NCI-H1105 (cell line): ENCODE data around the gene SPATA31E1.

Source experiments
- DNase-seq: peaks from one replicate; lab custom pipeline; 2025; lab: John Stamatoyannopoulos, UW

Gene SPATA31E1

DNA sequence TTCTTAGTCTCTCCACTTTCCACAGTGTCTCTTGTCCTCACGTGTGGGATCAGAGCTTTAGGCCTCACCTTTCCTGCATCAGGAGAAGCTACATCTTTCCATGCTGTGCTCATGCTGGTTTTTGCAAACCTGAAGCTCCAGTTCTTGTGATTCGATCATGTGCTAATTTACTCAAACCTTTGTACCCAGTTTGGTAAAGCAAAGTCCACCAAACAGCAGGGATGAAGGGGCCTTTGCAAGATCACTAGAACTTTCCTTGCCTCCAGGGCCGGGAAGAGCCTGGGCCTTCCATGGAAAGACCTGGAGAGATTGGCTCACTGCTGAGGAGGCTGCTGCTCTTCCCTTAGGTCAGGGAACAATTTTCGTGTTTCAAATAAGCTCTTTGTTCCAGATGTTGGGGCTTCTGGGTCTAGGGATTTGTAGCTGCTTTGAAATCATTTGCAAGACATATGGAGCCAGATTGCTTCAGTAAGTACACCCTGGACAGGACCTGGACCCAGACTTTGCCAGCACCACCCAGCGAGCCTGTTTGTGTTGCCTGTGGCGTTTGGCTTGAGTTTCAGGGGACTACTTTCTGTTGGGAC lies 18.7 kb upstream of the SPATA31E1 start:
- DNase-seq, result no peak

DNA sequence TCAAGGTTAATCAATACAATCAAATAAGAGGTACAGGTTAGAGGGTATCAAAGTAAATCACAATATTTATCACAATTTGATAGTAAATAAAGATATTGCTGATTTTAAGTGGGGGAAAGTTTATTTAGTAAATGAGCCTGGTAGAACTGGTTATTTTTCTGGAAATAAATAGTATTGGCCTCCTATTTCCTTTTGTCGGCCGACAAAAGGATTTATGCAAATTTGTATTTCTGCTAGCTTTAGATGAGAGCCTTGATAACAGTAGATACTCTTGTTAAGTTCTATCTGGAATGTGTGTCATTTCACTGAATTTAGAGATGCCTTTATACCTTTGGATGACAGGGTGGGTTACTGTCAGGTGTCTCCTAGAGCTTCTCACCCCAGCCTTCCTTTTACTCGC lies 17.8 kb upstream of the SPATA31E1 start:
- no peak for DNase-seq

DNA sequence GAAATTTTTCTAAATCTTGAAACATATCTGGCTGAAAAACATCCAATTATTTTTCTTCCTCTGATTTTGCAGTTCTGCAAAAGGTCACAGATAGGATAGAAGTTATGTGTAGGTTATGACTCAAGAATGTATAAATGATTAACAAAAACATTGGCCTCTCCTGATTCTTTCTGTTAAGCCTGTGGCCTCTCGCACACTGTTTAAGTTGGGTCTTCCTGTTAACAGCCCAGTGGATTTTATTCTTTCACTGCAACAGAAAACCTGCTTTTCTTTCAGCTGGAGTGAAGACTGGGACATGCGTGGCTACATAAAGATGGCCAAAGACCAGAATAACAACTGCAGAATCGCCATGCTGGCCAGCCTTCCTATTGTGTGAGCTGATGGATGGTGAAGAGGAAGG lies 17.1 kb upstream of the SPATA31E1 start:
- no peak for DNase-seq

DNA sequence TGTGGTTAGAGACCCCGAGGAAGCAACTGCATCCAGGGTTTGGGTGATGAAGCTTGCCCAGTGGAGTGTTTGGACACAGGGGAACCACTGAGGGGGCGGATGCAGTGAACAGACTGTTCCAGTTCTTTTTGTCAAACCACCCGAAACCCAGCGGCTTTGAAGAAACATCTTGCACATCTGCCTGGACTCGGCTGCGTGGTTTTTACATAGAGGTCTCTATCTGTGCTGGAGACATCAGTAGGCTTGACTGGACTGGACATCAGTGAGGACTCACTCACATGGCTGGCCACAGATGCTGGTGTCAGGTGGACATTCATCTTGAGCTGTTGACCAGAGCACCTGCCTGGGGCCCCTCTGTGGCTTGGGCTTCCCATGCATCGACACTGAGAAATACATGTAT lies 15.3 kb upstream of the SPATA31E1 start:
- no peak for DNase-seq

DNA sequence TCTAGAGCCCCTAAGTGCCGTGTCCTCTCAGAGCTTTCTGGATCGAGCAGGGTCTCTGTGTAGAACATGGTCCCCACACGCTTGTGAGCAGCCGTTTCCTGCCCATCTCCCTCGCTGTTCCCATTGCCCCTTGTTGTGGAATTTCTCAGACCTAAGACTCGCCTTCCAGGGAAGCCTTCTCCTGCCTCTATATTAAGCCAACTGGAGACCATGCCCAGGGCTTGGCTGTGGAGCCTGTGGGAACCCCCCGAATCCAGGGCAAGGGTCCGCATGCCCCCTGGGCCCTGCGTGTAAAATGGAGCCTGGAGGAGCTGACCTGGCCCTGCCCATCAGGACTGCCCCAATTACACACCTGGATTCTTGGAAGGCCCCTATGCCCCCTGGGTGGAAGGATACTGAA lies 14.5 kb upstream of the SPATA31E1 start:
- no peak for DNase-seq

DNA sequence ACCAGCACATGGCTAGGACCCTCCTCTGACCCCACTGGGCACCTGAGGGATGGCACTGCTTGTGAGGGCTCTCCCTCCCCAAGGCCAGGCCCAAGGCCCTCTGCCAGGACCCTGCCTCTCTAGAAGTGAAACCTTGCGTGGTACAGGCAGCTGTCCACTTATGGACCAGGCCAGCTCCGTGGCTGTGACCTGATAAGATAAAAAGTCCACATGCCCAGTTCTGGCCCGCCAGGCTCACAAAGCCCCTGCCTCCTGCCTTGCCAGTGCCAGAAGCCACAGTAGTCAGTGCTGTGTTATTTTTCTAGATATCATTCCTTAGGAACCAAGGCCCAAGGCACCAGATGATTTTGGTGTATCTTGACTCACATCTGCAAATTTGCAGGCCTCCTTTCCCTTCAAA lies 14.0 kb upstream of the SPATA31E1 start:
- DNase-seq, result no peak

DNA sequence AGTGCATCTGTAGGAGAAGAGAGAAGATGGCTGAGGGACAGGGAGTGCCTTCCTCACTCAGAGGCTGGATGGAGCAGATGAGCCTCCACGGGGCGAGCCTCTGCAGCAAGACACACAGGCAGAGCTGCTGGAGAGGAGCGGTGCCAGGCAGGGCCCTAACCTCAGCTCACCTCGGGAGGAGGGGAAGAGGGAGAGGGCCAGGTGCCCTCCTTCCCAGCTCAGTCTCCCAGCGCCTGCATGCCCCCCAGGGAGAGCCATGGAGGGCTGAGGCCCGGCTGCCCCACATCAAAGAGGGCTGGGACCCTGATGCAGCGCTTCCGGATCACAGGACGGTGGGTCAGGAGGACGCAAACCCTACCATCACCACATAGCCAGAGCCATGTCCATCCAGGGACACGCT lies 13.6 kb upstream of the SPATA31E1 start:
- no peak for DNase-seq

DNA sequence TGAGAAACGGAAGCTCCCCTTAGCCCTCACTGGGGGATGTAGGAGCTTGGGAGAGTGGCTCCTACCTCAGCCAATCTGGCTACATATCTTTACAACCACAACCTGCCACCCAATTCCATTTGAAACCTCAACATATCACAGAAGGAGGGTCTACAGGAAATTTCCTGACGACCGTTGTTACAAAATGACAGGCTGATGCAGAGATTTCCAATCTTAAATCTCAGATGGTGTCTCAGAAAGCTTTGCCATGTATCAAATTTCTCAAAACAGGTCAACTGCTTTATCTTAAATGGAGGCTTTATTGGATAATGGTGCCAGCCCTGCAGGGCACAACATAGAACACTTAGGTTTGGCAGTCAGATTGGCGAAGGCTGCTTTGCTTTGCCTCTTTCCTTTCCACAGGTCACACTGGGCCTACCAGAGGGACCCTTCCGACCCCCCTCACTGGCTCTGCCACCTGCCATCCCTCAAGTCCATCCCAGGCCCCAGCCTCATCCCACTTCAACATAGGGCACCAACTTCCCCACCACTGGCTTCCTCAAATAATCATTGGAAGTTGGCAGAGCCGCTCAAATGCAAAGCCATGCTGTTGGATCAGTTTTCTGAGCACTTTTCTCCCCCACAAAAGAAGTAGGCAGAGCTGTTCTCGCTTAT lies 11.1 kb upstream of the SPATA31E1 start:
- no peak for DNase-seq

DNA sequence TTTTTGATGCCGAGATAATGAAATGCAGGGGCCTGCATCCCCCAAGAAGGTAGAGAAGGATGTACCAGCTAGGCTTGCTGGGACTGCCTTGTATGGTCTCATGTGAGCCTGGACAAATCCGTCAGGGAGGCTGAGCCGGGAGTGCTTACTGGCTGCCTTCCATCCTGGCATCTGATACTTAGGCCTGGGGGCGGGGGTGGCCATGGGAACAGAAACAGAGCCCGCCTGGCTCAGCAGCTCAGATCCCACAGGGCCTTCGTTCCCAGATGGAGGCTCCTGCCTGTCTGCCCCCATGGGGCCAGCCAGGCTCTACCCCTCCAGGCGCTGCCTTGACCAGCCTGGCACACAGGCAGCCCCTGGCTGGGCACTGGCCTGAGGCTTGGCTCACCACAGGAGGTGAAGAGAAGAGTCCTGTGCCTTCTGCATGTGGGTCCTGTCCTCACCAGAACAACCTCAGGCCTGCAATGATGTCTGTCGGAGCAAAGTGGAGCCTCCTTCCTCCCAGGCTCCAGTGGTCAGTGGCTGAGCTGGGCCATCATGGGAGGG lies 10.5 kb upstream of the SPATA31E1 start:
- no peak for DNase-seq

DNA sequence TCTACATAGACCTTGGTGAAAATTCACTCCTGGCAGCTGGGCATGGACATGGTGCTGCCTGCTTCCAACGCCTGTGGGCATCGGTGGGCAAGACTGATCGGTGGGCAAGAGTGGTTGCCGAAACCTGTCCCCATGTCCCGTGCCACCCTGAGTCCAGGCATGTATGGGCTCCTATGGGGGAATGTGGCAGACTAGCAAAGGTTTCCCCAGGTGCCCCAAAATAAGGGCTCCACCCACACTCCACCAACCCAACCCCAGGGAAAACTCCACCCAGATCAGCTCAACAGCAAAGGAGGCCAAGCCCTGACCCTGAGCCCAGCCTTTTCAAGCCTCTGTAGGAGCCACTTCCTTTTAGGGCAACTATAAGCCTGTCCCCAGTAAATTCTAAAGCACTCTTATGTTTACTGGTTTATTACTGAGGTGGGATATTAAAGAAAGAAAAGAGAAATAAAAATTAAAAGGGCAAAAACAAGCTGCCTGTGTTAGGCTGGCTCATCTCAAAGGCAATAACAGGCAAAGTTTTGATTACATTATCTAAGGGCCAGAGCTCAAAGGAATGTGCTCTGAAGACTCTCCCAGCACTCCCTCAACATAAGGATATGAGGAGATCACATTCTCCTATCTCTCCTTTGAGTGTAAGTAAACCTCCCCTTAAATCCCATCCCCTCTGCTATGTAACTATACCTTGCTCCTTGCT lies 8.9 kb upstream of the SPATA31E1 start:
- no peak for DNase-seq

DNA sequence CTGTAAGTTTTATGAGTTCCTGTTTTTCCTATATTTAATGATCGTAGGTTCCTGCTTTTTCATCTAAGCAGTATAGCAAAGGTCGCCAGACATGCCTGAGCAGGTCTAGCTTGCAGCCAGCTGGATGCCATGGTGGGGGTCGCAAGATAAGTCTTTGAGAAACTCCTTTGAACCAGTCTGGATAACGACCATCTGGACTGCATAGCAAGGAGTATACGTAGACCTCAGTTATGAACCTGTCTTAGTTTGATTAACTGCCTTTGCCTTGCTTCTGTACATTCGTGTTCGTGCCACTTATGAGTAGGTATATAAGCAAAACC lies 8.4 kb upstream of the SPATA31E1 start:
- no peak for DNase-seq

DNA sequence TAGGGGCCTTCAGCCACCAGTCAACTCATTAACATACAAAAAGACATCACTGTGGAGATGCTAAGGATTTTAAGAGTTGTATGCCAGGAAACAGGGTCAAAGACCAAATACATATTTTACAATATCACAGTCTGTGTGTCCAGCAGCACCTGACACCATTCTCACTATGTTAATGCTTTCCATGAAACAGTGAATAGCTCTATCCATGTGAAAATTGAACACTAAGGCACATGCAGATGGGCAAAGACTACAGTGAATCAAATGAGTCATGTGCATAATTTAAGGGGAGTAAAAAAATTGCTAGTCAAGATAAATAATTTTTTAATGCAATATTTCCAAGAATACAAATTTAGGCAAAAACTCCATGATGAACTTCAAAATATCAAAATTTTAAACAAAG lies 7.6 kb upstream of the SPATA31E1 start:
- DNase-seq, result no peak

DNA sequence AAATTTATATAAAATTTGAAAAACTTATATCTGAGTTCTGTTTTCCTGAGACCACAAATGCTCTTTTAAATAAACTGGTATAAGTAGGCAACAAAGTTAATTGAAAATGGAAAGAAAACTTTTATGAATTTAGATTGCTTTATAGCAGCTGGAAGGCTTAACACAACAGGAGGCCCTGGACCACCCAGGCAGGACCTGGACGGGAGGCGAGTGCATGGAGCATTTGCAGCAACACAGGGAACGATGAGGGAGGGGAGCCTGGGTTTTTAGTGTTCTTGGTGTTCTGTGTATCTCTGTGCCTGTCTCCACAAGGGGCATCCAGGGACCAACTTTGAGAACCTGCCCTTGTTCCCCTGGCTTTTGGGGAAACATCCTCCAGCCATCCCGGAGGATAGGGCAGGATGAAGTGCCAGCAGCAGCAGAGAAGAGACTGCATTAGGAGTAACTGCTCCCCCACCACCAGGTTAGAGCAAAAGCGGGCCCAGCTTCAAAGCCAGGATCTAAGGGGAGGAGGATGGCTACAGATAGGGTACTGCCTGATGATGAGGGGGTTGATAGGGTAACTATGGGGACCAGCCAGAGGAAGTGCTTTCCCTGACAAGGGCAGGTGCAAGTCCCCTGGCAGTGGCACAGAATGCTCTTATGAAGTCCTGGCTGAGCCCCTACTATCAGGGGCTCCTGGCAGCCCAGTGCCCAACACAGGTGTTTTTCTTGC lies 6.7 kb upstream of the SPATA31E1 start:
- no peak for DNase-seq

DNA sequence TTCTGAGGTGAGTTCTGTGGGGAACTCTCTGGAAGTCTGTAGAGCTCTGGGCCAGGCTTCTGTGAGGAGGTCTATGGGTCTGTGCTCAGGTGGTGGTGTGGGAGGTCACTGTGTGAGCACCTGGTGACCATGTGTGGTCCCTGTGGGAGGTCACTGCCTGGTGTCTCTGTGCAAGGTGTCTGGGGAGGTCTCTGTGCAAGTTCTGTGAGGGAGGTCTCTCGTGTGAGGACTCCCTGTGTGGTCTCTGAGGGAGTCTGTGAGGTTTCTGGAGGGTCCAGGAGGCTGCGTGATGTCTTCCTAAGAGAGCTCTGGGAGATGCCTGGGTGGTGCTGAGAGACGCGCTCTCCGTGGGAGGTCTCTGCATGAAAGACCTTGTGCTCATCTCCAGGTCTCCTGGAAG lies 6.0 kb upstream of the SPATA31E1 start:
- no peak for DNase-seq

DNA sequence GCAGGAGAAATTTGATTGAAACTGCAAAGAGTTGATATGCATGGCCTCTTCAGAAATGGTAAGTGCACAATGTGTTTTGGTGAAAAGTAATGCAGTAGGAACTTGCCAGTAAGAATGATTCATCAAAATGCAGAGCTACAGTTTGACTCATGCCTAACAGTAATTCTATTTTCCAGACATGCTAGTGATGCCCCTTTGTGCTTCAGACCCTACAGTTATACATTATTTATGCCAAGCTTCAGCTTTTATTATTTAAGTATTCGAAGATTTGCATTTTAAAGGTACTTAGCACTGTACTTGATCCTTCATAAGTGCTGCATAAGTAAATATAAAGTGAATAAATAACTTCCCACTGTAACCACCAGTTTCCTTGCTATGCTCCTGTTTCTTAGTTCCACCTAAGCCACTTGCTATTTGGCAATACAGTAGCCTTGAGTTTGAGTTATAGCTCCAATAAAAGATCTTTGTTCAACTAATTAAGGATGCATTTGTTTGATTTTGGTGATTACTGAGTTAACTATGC lies 3.6 kb upstream of the SPATA31E1 start:
- no peak for DNase-seq

DNA sequence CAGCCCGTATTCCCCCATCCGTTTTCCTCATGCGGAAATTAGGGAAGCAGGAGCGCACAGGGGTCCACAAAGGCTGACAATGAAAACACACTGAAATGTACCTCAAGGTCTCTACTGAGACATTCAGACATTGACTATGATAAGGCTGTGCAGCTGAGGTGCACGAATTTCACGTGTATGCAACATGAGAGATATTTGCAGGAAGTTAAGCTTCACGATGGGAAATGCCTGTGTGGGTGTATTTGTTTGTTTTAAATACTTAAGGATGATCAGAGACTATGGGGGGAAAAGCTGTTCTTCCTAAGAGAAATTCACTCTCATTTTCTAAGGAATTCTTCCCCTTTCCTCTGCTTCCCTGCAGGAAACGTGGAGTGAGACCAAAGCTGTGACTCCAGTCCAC lies 2.6 kb upstream of the SPATA31E1 start:
- DNase-seq, result no peak

DNA sequence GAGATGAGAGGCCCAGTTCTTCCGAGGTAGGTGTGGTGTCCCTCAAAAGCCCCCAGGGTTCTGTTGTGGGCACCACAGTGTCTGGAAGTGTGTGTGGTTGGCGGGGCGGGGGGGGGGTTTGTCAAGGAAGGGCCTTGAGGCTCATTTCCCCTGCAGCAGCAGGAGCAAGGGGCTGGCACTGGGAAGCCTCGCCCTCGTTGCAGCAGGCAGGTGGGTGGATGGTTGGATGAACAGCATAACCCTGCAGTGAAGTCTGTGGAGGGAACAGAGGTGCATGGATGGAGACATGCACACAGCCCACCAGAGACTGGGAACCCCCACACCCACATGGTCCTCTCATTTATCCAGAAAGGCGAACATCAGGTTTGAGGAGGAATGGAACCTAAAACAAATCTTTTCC lies 2.0 kb upstream of the SPATA31E1 start:
- no peak for DNase-seq

DNA sequence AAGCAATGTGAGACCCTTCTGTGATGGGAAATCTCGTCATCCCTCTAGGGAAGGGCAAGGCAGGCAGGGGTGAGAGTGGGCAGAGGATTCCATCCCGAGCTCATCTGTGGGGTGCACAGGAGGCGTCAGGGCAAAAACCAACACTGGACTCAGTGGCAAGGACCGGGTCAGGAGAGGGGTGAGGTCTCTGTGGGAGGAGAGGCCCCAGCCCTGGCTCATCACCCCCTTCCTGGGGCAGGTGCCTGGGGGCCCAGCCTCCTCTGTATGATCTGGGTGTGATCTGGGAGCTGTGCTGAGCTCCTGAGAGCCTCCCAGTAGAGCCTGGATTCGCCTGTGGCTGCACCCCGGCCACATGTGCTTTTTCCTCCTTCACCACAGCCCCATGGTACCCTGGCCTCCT lies 597 bp downstream of the SPATA31E1 start:
- DNase-seq, result no peak

DNA sequence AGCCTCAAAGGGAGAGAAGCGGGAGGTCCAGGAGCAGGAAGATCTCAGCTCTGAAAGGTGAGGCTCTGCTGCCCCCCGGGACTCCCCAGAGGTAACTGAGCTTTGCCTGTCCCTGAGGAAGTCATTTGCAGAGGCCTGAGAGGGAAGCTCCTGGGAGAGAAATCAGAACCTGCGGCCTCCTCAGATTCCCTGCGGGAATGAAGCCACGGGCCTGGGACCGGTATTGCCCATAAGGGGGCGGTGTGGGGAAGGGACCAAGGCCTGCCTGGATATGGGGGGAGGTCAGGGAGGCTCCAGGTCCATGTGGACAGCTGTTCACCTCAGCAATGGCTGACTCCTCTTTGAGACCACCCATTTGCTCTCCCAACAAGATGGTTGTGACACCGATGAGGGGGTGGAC lies 1.3 kb downstream of the SPATA31E1 start:
- DNase-seq, result no peak

DNA sequence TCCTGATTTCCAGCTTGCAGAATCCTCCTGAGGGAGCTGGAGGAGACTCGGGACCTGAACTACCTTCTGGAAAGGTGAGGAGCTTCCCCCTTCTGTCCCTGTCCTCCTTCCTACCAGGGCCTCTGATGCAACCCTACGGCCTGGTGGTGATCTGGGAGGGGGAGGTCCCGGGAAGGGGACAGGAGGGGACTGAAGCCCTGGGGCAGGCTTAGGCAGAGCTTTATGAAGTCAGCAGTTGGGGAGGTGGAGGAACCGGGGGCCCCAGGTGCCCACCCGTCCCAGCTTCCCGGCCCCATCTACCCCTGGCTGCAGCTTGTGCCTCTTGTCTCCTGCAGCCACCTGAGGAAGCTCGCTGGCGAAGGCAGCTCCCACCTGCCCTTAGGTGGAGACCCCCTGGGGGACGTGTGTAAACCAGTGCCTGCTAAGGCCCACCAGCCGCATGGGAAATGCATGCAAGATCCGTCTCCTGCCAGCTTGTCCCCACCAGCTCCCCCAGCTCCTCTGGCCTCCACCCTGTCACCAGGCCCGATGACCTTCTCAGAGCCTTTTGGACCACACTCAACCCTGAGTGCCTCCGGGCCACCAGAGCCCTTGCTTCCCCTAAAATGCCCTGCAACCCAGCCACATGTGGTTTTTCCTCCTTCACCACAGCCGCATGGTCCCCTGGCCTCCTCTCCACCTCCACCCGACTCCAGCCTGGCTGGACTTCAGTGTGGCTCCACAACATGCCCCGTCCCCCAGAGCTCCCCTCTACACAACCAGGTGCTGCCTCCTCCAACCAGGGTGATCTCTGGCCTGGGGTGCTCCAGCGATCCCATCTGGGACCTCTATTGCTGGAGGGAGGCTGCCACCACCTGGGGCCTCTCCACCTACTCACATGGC lies 2.1 kb downstream of the SPATA31E1 start:
- no peak for DNase-seq

DNA sequence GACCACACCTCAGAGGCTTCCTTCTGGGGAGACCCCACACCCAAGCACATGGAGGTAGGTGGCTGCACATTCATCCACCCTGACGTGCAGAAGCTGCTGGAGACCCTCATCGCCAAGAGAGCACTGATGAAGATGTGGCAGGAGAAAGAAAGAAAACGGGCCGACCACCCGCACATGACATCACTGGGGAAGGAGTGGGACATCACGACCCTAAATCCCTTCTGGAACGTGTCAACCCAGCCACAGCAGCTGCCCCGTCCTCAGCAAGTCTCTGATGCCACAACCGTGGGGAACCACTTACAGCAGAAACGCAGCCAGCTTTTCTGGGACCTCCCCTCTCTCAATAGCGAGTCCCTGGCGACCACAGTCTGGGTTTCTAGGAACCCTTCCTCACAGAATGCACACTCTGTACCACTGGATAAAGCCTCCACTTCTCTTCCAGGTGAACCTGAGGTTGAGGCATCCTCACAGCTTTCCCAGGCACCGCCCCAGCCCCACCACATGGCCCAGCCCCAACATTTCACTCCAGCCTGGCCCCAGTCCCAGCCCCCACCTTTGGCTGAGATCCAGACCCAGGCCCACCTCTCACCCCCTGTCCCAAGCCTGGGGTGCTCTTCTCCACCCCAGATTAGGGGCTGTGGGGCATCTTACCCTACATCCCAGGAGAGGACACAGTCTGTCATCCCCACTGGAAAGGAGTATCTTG lies 3.0 kb downstream of the SPATA31E1 start:
- no peak for DNase-seq
